SKM-1 (cell line): Measurements from ENCODE around the gene COL2A1.

ENCODE experiments used
- DNase-seq: peaks from one replicate; lab custom pipeline; 2025; ENCODE audit not compliant: unreplicated experiment; lab: John Stamatoyannopoulos, UW

Gene COL2A1

DNA sequence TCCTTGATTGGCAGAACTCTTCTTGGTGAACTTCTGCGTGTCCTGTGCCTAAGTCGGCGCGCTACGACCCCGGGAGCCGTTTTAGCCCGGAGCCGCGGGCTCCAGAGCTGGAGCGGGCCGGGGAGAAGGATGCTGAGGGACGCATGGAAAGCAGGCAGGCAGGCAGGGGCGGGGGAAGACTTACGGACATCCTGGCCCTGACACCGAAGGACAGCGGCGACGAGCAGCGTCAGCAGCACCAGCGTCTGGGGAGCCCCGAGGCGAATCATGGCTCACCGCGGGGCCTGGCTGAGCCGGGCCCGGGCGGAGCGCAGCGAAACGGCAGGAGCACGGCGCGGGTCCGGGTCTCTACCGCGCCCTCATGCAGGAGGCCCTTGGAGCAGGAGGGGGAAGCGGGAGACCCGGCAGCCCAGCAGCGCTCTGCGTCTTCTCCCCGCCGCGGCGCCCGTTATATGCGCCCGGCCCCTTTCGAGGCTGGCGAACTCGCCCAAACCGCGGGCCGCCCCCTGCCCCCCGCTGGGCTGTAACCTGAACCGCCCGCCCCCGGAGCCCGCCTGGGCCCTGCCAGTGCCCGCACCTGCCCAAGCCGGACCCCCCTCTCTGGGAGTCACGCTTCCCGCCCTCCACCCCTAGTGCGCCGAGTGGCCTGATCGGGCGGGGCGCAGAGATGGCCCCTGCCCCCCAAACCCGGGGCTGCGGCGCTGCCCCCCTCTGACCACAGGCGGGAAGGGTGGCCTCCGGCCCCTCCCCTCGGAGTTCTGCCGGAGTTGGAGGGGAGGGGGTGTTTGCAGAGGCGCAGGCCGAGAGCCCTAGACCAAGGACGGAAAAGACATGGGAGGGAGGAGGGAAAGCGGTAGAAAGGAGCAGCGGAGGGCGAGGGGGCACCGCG is at the start of gene COL2A1:
COL2A1 (minus strand) TSS at position 424 of the 889 bp plus-strand sequence; CDS start at position 269, 155 bp downstream.
- DNase-seq: no peak

DNA sequence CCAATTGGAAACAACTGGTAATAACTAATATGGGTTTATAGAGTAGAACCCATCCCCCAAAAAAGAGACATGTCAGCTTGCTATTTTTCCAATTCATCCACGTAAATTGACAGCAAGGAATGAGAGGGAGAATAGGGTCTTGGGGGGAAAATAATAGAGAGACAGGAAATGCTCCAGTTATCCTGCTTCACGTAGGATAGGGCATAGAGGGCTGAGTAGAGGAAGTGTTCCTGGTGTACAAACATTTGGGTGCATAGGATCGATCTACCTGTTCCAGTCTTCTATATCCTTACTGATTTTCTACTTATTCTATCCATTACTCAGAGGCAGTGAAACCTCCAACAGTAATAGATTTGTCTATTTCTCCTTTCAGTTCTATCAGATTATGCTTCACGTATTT is 49.6 kb upstream of the COL2A1 start:
- DNase-seq: no peak

GRCh38 chr12:48053122-48053521 is 48.8 kb upstream of the COL2A1 start:
- DNase-seq: no peak

DNA sequence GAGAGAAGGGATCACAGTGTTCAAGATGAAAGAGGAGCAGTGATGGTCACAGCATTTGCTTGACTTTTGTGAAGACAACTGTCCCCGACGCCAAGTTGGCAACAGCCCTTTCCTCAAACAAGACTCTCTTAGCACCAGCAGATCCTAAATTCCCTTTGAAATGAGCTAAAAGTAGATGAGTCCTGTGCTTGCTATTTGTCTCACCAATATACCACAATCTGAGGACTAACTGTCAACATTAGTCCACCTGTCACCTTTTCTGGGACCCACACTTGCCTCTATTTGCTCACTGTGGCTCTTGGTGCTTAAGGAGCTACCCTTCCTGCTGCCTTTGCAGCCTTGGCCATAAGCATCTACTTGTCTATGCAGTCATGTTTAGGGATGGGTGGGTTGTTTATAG is 47.4 kb upstream of the COL2A1 start:
- no peak for DNase-seq

GRCh38 chr12:48050174-48050573 is 45.9 kb upstream of the COL2A1 start:
- DNase-seq: no peak

DNA sequence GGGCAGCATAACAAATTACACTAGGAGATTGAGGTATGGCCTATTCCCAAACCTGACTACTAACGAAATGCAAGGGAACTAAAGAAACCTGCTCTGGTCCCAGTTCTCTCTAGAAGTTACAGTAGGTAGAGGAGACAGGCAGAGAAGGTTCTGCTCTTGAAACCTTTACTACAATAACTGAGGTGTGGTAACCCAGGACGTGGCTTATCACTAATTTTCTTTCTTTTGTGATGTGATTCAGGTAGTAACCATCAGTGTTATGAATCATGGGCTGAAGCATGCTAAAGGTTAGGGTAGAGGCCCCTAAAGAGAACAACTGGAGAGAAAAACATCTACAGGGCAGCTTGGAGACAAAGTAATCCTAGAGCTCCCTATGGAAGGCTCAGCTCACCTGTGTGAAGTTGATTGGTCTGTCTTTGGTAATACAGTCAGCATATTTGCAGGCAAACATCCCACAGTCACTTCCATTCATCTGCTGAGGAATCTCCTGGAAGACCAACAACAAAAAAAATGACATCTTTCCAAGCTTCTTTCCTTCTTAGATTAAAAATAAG is 41.8 kb upstream of the COL2A1 start:
- DNase-seq: no peak

- DNase-seq: no peak
These were observed 41.0 kb upstream of the COL2A1 start for GRCh38 chr12:48045061-48045846.

DNA sequence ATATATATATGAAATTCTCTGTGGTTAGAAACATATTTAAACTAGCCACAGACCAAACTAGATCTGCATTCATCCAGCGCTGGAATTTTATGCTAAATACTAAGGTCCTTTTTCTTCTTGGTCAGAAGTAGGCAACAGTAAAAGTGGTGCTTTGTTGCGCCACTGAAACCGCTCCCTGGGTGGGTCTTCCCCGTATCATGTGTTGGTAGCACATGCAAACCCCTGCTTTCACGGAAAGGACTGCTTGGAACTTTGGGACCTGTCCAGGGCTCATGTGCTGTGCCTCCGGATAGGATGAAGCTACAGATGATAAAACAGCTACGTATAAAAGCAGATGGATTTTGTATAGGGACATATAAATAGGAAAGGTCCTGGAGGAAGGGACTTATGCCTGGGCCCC is 40.1 kb upstream of the COL2A1 start:
- no peak for DNase-seq

DNA sequence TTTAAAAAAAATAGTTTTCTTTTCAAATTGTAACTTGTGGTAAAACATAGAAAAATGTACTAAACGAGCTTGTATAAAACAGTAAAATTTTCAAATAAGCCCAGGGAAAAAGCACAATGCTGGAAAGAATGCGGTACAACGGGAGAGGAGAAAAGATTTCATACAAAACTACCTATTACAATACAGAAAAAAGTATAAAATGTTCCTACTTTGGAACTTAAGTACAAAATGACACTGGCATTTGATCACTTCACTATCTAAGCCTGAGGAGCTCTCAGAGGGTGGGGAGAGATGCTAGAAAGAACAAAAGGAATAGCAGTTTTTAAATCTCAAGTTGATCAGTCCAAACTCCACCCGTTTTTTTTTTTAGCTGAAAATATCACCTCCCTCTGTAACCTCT is 39.5 kb upstream of the COL2A1 start:
- DNase-seq: no peak

DNA sequence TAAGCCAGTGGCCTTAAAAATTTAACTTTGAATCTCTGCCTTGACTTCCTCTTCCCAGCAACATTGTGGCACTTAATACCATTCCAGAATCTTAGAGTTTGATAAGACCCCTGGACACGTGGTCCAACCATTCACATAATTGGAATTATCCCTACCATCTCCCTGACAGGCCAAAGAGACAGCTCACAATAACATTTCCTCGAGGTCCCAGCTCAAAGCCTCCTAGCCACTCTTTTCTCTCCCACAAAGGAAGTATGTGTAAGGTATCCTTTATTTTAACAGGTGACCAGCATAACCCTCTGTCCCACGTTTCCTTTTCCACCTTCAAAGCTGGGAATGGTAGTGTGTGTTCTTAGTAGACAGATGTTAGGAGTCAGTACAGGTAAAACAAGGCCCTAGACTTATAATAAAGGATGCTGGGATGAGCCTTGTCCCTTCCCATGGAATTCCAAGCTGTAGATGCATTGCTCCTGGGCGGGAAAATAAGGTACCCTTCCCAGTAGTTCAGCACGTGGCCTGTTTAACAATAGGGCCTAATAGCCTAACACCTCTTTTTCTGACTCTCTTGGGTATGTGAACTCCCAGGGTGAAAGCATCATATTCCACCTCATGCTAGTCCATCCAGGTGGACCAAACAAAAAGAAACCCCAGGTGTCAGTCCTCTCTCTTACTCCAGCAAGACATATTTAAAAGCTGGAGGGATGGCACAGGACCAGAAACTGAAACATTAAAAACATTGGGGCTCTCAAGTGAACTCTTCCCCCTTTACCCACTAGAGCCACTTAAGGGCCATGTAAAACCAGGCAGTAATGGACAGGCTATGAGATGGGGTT is 37.5 kb upstream of the COL2A1 start:
- no peak for DNase-seq

DNA sequence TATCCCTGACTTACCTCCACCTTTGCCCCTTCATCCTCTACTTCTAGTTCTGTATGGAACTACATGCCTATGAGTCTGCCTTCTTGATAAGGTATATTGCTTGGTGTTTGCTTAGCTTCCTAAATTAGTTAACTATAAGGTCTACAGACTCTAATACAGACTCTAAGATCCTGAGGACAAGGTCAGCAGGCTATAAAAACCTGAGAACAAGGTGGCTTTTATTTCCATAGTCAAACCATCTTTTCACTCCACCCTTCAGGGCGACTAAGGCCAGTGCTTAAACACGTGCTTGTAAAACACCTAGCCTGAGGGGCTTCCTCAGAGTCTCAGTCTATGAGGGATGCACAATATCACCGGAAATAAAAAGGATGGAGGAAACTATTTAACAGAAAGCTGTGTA is 36.1 kb upstream of the COL2A1 start:
- DNase-seq: no peak

DNA sequence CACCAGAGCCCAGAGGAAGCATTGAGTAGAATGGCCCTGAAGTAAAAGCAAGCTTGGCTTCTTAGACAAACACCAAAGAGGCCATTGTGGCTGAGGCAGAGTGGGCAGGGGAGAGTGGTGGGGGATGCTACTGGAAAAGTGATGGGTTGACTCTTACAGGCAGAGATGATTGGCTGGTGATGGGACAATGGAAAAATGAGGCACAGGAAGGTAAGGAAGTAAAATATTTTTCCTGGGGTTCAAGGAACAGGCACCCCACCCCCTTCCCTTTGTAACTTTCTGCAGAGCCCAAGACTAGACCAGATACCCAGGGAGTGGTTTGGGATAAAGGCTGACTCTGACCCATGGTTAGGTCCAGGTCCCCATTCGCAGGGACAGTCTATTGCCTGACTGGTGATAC is 34.9 kb upstream of the COL2A1 start:
- DNase-seq: no peak

DNA sequence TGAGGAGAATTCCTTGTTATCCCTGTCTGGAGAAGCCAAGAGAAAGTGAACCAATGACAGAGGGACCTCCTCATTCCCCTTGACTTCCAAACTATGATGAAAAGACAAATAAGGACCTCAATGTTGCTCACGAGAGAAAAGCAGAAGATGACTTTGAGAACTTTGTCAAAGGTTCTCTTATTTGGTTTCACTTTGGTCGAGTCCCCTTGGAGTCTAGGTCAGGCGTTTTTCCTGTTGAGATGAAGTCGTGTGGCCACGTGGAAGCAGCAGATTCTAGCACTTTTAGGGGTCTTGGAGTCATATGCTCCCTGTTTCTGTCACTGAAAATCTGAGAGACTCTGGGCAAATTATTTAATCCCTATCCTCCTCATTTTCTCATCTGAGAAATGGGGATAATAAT is 33.8 kb upstream of the COL2A1 start:
- no peak for DNase-seq

DNA sequence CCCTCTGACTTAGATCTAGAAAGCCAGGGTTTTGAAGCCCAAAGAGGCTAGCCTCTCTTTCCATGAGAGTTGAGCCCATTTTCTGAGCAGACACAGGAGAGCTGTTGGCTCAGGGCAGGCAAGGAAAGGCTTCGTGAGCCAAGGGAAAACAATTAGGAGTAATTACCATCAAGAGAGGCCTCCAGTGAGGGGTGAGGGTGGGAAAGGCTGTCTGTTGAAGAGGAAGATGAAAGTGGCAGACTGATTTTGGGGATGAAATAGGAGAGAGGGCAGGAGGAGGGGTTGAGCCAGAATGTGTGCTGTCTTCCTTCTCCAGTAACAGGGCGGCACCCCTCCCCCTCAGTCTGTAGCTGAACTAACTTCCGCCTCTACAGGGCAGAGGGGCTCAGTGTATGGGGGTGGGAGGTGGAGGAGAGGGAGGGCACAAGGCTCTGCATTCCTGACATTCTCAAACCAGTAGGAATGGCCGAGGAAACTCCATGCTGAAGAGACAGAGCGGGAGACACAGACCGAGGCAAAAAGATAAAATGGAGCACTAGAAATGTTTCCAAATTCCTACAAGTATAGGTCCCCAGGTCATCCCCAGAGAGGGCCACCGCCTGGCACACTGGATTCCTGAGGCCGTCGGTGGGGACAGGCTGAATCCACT is 33.1 kb upstream of the COL2A1 start:
- no peak for DNase-seq

DNA sequence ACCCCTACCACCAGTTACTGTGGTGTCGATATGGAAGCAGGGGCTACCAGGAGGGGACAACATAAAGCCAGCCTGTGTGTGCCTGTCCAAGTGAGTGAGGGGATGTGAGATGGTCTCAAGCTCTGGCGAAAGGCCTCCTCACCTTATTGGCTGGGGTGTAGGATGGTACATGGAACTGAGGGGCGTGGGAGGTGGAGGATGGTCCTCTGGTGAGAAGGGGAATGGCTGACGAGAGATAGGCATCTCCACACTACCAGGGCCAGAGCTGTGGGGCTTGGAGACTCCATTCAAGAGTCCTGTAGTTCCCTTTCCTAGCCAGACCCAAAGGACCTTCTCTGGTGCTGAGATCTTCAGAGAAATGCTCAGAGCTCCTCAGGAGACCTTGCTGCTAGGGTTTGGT is 32.5 kb upstream of the COL2A1 start:
- DNase-seq: no peak

GRCh38 chr12:48034835-48035805 is 30.8 kb upstream of the COL2A1 start:
- no peak for DNase-seq

GRCh38 chr12:48033451-48033850 is 29.2 kb upstream of the COL2A1 start:
- DNase-seq: no peak

DNA sequence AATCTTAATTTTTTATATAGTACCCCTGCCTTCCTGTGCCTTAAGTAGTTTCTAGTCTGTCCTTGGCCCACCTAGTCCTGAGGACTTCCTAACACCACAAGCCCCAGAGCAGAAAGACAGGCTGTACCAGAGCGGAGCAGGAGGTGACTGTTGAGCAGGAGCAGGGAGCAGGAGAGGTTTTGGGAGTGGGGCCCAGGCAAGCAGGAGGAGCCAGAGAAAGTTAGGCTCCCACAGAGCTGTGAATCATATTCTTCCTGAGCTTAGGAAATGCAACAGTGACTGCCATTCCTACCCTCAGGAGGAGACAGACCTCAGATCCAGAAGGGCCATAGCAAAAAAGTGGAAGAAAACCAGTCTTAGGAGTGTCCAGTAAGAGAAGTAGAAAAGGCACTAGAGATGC is 28.3 kb upstream of the COL2A1 start:
- DNase-seq: no peak
